Measurements from ENCODE around the gene MAD2L2.
A peak's percentile ranks its signal among the peaks of the same experiment; 100 is the strongest.

Gene MAD2L2

DNA sequence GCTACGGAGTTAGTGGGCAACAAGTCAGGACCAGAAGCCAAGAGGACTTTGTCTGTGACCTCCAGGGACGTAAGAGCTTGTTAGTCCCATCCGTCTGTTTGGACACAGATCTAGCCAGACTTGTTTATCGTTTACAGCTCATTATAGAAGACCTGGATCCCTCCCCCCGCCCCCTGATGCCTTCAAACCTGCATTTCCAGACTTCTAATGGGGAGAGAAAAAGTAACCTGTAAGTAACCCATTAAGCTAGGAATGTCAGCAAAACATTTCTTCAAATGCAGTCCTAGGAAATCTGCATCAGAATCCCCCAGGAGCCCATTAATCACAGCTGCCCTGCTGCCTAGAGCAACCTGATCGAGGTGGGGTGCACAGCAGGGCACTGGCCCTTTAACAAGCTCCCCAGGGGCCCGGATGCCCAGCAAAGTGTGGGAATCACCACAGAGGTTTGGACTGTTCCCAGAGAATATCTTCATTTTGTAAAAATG is 1.4 kb upstream of the MAD2L2 start:
- no peak for DNase-seq

DNA sequence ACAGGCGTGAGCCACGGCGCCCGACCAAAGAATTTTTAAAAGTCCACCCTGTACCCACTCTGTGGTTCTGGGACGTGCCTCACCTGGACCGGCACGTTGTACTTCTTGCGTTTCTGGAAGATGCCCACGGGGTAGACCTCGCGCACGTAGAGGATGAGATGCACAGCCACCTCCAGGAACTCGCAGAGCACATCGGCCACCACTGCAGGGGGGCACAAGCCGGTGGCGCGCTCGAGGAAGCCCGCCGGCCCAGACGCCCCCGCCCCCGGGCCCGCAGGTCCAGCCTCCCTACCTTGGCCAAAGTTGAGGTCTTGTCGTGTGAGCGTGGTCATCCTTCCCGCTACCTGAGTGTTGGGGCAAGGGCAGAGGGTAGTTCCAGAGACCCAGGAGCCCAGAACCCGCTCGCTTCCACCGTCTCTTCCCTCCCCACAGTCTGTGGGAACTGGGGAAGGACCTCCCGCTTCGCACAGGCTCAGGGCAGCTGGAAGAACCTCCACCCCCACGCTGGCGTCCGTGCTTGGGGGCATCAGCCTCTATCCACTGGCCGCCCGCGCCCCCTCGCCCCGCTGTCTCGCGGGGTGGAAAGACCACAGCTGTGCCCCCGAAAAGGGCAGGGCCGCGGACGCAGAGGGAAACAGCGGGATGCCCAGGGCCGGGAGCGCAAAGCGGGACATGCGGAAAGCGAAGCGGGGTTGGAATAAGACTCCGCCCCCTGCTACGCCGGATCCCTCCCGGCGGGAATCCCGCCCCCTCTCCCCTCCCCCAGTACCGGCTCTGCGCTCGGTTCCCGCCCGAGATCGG is 478 bp downstream of the MAD2L2 start:
- DNase-seq: peak in 1 of 2 experiments; percentile 52

DNA sequence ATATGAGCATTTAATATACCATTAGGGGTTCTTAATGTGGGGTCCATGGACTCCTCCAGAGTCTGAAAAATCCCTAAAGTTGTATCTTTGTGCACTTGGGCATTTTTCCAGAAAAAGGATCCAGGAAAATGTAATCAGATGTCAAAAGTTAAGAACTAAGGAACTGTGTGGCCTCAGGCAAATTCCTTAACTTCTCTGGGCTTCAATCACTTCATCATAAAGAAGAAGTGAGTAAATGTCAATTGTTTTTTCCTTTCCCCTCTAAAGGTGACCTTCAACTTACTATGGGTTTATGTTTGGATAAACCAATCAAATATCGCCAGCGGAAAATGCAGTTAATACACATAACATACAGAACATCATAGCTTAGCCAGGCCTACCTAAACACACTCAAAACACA is 2.5 kb downstream of the MAD2L2 start:
- no peak for DNase-seq

DNA sequence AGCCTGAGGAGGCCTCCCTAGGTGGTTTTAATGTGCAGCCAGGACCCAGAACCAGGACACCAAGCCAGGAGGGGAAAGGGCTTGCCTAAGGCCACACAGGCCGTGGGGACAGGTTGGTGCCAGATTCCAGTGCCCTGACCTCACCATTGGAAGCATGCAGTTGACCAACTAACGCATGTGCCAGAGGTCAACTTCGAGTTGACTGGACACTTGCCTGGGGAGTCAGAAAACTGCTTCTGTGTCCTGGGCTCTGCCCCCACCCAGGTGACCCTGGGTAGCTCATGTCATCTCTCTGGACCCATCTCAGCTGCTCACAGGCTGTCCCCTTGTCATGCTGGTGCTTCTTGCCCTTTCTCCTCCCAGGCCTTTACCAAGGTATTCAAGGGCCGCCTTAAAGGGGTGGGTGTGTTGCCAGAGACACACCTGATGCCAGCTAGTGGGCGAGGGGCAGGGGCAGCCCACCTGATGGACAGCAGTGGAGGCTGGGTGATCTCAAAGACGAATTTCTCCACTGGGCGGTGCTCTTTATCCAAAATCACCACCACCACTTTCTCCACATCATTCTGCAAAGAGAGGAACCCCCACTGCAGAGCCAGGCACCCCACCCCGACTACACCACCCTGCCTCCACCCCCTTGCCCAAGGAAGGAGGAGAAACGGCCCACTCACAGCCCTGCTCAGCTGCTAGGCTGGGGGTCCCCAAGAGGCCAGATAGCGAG is 4.4 kb downstream of the MAD2L2 start:
- DNase-seq: no peak

GRCh38 chr1:11675325-11675724 is 5.6 kb downstream of the MAD2L2 start:
- no peak for DNase-seq

- DNase-seq: no peak
Measured at GRCh38 chr1:11674488-11674887, 6.5 kb downstream of the MAD2L2 start.

DNA sequence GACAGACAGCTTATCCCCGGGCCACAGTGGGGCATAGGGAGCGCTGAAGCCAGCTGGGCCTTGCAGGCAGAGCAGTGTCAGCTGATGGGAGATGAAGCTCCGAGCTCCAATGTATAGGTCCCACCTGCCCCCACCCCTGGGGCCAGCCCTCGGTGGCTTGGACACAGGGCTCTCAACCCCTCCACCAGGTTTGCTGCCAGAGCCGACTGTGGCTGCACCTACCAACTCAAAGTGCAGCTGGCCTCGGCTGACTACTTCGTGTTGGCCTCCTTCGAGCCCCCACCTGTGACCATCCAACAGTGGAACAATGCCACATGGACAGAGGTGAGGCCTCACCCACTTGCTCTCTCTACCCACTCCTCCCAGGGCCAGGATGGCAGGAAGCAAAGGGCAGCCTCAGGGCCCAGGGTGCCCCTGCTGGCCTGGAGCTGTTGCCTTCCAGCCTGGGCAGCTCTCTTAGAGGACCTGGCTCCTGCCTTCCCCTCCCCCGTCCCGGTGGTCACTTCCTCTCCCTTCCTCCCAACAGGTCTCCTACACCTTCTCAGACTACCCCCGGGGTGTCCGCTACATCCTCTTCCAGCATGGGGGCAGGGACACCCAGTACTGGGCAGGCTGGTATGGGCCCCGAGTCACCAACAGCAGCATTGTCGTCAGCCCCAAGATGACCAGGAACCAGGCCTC is 7.7 kb downstream of the MAD2L2 start:
- no peak for DNase-seq

DNA sequence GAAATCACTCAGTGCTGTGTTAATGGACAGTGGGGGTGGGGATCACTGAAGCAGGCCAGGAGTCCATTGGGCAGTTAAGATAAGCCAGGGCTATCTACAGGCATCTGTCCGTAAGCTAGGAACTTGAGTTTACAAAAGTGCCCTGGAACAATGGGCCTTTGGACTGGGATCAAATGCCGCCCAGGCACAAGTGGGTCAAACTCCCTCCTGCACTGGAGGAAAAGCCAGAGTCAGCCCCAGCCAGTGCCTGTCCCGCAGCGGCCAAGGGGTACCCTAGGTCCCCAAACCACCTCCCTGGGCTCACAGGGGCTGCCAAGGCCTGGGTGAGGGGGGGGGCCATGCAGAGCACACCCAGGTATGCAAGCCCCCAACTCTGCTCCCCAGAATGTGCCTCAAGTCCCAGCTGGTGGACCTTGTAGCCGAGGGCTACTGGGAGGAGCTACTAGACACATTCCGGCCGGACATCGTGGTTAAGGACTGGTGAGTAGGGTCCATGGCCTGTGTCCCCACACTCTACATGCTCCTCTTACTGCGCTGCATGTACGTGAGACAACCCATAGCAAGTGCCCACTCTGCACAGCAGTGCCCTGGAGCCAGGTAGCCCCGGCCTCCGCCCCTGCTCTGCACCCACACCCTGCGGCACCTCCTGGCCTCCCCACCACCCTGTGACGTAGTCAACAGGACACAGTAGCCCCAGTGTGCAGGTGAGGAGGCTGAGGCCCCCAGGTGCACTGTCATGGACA is 9.2 kb downstream of the MAD2L2 start:
- no peak for DNase-seq

GRCh38 chr1:11671205-11671543 is 9.8 kb downstream of the MAD2L2 start:
- no peak for DNase-seq

DNA sequence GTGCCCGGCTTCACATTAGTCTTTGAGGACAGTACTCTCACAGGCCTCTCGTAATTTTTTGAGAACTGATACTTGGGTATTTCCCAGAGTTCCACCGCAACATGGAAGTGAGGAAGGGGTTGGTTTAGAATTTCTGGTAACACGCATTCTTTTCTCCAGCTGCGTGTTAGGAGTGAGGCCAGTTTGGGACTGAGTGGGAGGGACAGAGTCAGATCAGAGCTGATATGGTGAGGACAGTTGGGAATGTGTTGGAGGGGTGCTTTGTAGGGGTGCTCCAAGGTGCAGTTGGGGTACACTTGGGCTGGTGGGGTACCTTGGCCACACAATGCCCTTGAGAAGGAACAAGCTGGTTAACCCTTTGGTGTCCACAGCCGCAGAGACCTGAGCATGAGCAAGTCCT is 10.2 kb downstream of the MAD2L2 start:
- no peak for DNase-seq

- DNase-seq: no peak
Measured at GRCh38 chr1:11668516-11668915, 12.4 kb downstream of the MAD2L2 start.

- DNase-seq: peak in 1 of 2 experiments; percentile 45
Measured at GRCh38 chr1:11664336-11665065, 16.4 kb downstream of the MAD2L2 start.

- no peak for DNase-seq
Measured at GRCh38 chr1:11661103-11661502, 19.8 kb downstream of the MAD2L2 start.

DNA sequence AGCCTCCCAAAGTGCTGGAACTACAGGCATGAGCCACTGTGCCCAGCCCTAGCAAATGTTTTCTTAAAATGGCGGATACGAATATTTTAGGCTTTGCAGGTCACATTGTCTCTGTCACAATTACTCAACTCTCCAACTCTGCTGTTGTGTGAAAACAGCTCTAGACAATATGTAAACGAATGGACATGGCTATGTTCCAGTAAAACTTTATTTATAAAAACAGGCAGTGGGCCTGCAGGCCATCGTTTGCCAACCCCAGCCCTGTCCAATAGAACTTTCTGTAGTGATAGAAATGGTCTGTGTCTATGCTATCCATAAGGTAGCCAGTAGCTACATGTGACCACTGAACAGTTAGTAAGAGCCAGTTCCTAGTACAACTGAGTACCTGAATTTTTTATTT is 21.2 kb downstream of the MAD2L2 start:
- DNase-seq: no peak

DNA sequence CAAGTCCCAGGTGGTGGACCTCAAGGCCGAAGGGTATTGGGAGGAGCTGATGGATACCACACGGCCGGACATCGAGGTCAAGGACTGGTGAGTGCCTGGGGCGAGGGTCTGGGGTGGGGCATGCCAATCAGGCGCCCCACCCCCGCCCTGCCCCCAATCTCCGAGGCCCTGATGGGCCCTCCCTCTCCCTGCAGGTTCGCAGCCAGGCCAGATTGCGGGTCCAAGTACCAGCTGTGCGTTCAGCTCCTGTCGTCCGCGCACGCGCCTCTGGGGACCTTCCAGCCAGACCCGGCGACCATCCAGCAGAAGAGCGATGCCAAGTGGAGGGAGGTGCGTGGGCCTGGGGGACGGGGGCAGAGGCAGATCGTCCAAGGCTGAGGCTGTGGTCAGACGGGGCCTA is 22.4 kb downstream of the MAD2L2 start:
- DNase-seq: no peak

- no peak for DNase-seq
Measured at GRCh38 chr1:11657654-11658053, 23.3 kb downstream of the MAD2L2 start.

GRCh38 chr1:11654939-11655808 is 25.8 kb downstream of the MAD2L2 start:
- no peak for DNase-seq

DNA sequence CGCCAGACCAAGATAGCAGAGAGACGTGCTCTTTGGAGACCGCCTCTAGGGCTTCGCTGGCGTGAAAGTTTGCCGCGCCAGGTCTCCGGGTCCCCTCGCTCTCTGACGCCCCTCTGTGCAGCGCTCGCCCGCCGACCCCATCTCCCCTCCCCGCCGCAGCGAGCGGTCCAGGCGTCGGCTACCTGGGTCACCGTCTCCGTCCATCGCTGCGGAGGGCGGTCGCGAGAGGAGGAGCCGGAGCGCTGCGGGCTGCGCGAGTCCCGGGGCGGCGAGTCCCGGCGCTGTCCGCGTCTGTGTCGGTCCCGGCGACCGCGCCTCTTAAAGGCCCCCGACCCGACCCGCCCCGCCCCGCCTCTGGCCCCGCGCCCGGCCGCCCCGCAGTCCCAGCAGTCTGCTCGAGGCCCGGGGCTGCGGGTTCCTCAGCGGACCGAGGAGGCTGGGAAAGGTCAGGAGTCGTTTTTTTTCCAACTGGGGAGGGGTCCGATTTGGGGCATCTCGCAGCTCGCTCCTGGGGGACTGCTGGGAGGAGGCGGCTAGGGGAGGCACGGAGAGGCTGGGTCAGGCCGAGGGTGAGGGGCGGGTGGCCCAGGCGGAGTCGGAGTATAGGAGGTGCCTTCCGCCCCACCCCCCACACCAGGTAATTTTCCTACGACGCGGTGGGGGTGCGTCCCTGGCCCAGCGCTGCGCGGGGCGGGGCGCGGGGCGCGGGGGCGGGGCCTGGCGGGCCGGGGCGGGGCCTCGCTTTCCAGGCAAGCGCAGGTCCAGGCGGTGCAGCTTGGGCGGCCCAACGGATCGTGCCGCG is 26.6 kb downstream of the MAD2L2 start, which contains the start of the genes FBXO2 and FBXO44:
Gene FBXO2, minus strand, starts transcription at position 293 of the 802 bp plus-strand sequence. Its CDS starts 89 bp downstream, at position 204.
Gene FBXO44, plus strand, starts transcription at position 741 of the 802 bp plus-strand sequence. CDS start 959 bp downstream, outside the sequence.
- peak in 1 of 2 experiments; percentile 61 for DNase-seq

DNA sequence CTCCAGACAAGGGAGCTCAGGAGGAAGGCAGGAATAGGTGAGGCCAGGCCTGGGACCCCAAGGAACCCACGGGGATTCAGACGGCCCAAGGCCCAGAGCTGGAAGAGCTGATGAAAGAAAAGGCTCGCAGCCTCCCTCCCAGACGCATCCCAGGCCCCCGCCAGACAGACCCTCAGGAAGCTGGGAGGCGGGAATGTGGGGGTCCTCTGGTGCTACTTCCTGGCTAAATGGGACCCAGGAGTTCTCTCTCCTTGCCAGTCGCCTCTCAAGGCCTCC is 27.1 kb downstream of the MAD2L2 start:
- no peak for DNase-seq

DNA sequence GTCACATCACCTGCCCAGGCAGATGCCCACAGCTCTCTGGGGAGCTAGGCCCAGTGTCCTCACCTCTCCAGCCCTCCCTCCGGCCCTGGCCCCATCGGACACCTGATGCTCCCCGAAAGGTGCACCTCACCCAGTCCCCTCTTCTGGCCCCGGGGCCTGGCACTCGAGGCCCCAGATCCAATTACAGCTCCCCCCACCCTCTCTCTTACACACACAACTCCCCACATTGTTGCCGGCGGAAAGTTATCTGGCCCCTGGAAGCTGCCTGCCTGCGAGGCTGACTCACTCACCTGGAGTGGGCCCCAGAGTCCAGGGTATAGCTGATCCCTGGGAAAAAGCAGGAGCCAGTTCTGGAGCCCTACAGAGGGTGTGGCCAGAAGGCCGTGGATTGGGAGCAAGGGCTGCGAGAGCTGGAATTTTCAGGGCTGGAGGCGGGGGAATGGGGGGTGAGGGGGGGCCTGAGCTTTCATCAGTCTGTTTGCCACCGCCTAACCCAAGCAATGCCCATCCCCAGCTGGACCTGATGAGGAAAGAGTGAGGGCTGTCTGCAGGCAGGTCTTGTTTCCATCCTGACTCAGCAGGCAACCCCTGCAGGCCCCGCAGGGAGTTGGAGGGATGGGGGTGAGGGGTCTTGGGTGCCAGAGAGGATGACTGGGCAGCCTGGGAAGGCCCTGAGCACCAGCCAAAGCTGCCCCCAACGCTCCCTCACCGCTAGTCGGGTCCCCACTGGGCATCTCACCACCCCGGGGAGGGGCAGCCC is 27.7 kb downstream of the MAD2L2 start:
- no peak for DNase-seq
